ENCODE results near the gene ACSBG1. TPM values are rescaled to one million over a fixed set of nuclear protein-coding genes. Genes with fewer than 3 reads are reported as not detected.

ACSBG1 gene
- total RNA-seq, 4 donors from 2014 or later: 0.09 to 0.31 TPM; not detected in 2

DNA sequence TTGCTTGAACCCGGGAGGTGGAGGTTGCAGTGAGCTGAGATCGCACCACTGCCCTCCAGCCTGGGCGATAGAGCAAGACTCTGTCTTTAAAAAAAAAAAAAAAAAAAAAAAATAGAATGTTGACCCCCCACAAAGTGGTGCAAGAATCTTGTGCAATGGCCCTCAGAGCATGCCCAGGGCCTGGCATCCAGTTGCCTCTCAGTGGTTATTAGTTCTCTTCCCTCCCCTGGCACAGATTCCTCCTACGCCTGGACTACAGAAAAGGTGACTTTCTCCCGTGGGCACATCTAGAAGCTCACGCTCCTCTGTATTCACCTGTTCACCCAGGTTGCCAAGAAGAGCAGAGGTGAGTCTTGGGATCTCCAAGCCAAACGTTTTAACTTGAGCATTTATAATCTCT, 36.7 kb downstream of the ACSBG1 start:
- no peaks in the 10 kb centered on the region for H3K36me3 ChIP-seq
- TF ChIP-seq POLR2A (IDR thresholded peaks at IDR 0.05): no peak
- TF ChIP-seq, protein P1, sequence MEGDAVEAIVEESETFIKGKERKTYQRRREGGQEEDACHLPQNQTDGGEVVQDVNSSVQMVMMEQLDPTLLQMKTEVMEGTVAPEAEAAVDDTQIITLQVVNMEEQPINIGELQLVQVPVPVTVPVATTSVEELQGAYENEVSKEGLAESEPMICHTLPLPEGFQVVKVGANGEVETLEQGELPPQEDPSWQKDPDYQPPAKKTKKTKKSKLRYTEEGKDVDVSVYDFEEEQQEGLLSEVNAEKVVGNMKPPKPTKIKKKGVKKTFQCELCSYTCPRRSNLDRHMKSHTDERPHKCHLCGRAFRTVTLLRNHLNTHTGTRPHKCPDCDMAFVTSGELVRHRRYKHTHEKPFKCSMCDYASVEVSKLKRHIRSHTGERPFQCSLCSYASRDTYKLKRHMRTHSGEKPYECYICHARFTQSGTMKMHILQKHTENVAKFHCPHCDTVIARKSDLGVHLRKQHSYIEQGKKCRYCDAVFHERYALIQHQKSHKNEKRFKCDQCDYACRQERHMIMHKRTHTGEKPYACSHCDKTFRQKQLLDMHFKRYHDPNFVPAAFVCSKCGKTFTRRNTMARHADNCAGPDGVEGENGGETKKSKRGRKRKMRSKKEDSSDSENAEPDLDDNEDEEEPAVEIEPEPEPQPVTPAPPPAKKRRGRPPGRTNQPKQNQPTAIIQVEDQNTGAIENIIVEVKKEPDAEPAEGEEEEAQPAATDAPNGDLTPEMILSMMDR (IDR thresholded peaks at IDR 0.05): no peak
- H3K27me3 ChIP-seq: no peaks in the 10 kb centered on the region
- H3K27ac ChIP-seq: no peak overlapping the region
- intact Hi-C loops (cut with DNase I): loop anchor here (5.0 kb wide), 2 partner anchors 65 to 85 kb away; partner anchors contain the start of gene CIB2
- no peaks in the 10 kb centered on the region for H3K9me3 ChIP-seq
- H3K4me1 ChIP-seq: no peaks in the 10 kb centered on the region
- H3K4me3 ChIP-seq: no peak overlapping the region
- WGBS, 2 donors: 54 to 64% methylated on average over 6 to 7 of the region's 7 CpGs
- DNase-seq: no peak

DNA sequence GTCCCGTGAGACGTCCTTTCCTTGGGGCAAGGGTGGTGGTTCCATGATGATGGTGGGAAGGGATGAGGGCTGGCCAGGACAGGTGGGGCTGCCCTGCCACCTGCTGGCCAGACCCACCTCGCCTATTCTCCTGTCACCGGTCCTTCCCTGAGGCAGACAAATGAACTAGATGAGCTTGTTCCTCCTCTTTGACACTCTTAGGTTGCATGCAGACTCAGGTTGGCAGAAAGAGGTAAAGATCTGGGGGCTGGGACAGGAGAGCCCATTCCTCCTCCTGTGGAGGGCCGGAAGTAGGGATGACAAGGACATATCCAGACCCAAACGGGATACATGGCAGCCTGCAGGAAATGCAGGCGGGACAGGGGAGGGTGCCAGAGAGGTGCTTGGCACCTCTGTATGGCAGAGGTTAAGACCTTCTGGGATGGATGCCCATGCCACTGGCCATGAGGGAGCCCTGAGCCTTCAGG, 38.6 kb downstream of the ACSBG1 start:
- Histone ChIP-seq H3K4me1 (no peaks in the 10 kb centered on the region), H3K4me3 (no peak overlapping the region), H3K36me3 (no peaks in the 10 kb centered on the region), H3K27ac (no peak overlapping the region), H3K27me3 (no peaks in the 10 kb centered on the region), H3K9me3 (peaks cover 0 to 6% (median 0%) of the 10 kb centered on the region in 3 donors)
- DNase-seq: no peak
- TF ChIP-seq POLR2A (IDR thresholded peaks at IDR 0.05): no peak
- TF ChIP-seq, protein P1 (IDR thresholded peaks at IDR 0.05): peak; percentile 62 to 87 (median 76)
- intact Hi-C loops (cut with DNase I): loop anchor here (5.0 kb wide), 2 partner anchors 63 to 83 kb away; partner anchors contain the start of gene CIB2
- 7 to 10% methylated on average over 6 to 7 of the region's 7 CpGs for WGBS, 2 donors

DNA sequence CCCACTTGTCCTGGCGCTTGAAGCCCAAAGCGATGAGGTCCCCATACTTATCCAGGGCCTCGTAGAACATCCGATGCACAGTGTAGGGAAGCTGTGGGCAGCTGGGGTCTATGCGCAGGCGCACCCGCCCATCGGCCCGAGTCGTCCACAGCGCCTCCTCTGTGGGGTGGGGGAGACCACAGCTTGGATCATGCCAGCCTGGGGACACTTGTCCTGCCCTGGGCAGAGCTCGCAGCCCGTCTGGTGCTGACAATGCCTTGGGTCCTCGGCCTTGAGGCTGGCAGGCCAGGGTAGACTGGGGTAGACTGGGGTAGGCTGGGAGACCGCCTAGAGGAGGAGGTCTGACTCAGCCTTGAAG, 39.8 kb downstream of the ACSBG1 start:
- Histone ChIP-seq H3K36me3 (no peaks in the 10 kb centered on the region), H3K9me3 (peaks cover 0 to 6% (median 0%) of the 10 kb centered on the region in 3 donors), H3K4me1 (no peaks in the 10 kb centered on the region), H3K4me3 (no peak overlapping the region), H3K27ac (no peak overlapping the region), H3K27me3 (no peaks in the 10 kb centered on the region)
- TF ChIP-seq, protein P1 (IDR thresholded peaks at IDR 0.05): no peak
- TF ChIP-seq POLR2A (IDR thresholded peaks at IDR 0.05): no peak
- intact Hi-C loops (cut with DNase I): no loop called here
- no peak for DNase-seq
- 71 to 91% methylated on average over 1 to 6 of the region's 15 CpGs for WGBS, 2 donors

DNA sequence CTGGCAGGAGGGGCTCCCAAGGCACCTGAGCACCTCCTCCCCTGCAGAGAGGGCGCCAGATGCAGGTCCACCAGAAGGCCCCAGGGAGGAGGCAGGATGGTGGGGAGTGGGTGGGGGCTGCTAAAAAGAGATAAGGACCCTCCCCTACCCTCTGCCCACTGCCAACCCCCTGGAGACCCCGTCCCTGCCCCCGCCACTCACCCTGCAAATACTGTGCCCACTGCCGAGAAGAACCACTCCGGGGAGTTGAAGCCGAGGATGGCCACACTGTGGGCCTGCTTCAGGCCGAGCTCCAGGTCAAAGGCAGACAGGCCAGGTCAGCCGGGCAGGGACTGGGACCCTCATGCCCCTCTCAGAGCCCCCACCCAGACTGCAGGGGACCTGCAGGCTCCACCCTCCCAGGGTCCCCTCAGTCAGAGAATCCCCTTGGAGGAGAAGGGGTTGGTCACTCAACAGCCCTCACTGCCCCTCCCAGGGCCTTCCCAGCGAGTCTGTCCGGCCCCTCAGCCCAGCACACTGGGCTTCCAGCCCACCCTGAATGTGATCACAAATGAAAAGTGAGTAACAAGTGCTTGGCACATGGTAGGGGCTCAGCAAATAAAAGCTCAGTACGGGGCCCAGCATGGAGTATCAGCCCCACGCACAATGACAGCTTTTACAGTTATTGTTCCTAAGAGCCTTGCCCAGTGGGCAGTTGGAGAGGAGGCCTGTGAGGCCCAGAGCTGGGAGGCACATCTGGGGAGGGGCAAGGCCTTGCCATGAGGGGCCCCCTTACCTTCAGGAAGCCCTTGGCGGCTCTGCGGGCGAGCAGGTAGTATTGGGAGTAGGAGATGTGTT, 40.4 kb downstream of the ACSBG1 start:
- Histone ChIP-seq H3K4me1 (no peaks in the 10 kb centered on the region), H3K27me3 (no peaks in the 10 kb centered on the region), H3K36me3 (no peaks in the 10 kb centered on the region), H3K27ac (no peak overlapping the region), H3K4me3 (no peak overlapping the region), H3K9me3 (peaks cover 0 to 6% (median 0%) of the 10 kb centered on the region in 3 donors)
- intact Hi-C loops (cut with DNase I): no loop called here
- WGBS, 2 donors: 80 to 89% methylated on average over 1 to 2 of the region's 15 CpGs
- DNase-seq: no peak
- TF ChIP-seq, protein P1 (IDR thresholded peaks at IDR 0.05): no peak
- TF ChIP-seq POLR2A (IDR thresholded peaks at IDR 0.05): no peak

DNA sequence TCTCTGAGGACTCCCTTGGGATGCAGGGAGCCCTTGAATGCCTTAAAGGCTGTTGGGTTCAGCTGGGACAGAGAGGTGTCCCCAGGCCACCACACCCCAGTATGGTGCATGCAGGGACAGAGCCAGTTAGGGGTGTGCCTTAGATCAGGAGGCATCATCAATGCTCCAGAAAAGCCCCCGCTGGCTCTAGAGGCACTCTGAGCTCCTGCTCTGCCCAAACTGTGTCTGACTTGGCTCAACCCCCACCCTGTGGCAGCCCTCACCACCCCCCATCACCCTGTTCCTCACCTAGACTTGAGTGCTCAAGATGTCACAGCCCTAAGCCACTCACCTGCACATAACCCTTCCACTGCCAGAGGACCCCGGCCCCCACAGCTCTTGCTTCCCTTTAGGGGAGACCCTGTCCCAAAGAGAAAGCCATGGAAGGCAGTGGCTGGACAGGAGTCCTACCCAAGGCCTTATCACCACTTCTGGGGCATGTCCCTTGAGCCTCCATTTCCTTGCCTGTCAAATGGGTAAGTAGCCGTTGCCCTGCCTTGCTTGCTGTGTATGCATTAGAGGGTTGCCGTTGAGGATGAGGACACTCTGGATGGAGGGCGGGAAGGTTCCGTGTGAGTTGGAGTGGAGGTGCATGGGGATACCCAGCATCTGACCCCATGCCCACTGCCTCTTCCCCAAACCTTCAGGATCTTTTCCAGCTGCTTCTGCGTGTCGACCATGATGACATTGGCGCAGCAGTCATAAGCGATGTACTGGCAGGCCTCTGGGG, 41.4 kb downstream of the ACSBG1 start:
- intact Hi-C loops (cut with DNase I): no loop called here
- 90 to 96% methylated on average over 2 to 8 of the region's 10 CpGs for WGBS, 2 donors
- no peak overlapping the region for H3K4me3 ChIP-seq

More for the DNA sequence above, 41.4 kb downstream of the ACSBG1 start:
- H3K36me3 ChIP-seq: no peaks in the 10 kb centered on the region
- H3K27ac ChIP-seq: no peak overlapping the region
- no peaks in the 10 kb centered on the region for H3K27me3 ChIP-seq
- no peaks in the 10 kb centered on the region for H3K4me1 ChIP-seq
- H3K9me3 ChIP-seq: peaks cover 0 to 6% (median 0%) of the 10 kb centered on the region in 3 donors
- no peak for DNase-seq
- TF ChIP-seq, protein P1 (IDR thresholded peaks at IDR 0.05): no peak
- TF ChIP-seq POLR2A (IDR thresholded peaks at IDR 0.05): no peak

Data from esophagus squamous epithelium (tissue), 5 donors.